ENCODE data around the gene KSR1.

KSR1 gene

DNA sequence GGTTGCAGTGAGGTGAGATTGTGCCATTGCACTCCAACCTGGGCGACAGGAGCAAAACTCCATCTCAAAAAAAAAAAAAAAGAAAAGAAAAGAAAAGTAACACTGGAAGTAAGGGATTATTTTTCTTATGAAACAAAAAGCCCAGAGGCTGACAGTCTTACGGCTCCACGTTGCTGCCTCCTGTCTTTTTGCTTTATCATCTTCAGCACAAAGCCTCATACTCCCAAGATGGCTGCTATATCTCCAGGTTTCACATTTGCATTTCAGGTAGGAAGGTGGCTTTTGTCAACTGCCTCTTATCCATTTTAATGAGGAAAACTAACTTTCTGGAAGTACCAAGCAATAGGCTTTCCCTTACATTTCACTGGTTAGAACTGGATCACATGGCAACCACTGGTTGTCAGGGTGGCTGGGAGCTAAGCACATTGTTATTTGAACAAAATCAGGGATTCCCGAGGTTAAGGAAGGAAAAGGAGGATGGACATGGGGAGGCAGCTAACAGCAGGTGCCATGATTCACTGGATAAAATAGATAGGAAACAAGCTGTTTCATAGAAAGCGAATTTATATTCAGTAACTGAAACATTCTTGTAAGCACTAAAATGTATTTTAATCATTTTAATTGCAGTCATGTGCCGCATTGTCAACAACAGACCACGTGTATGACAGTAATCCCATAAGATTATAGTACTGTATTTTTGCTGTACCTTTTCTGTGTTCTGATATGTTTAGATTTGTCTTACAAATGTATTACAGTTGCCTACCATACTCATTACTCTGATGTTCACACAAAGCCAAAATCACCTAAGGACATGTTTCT is 58.6 kb downstream of the KSR1 start:
- Histone ChIP-seq H3K4me2 (ENCODE audit: low read length) (no peak overlapping the region), H4K8ac (ENCODE audit: low read depth, low read length) (no peak overlapping the region), H2BK15ac (replicated peaks; ENCODE audit: low read depth) (no peak overlapping the region), H2AK5ac (ENCODE audit: low read length) (peak overlapping the region; percentile 82), H3K4ac (ENCODE audit: low read depth, low read length) (no peak overlapping the region), H3K9ac (ENCODE audit: low read length) (no peak overlapping the region), H3K4me1 (ENCODE audit: control insufficient read depth, low read depth, low read length) (peaks cover 20% of the 10 kb centered on the region), H3K4me3 (ENCODE audit: low read length) (no peak overlapping the region), H3K18ac (ENCODE audit: low read length) (no peak overlapping the region), H3K79me1 (ENCODE audit: low read length) (peaks cover 28% of the 10 kb centered on the region), H3K56ac (ENCODE audit: low read length) (peak overlapping the region; percentile 35), H2BK120ac (ENCODE audit: low read depth, low read length) (no peak overlapping the region), H3K27me3 (ENCODE audit: insufficient read depth, low read length, poor library complexity) (no peaks in the 10 kb centered on the region), H3K36me3 (ENCODE audit: control insufficient read depth, insufficient read depth, low read length) (no peaks in the 10 kb centered on the region), H4K5ac (ENCODE audit: low read length) (no peak overlapping the region), H3K27ac (ENCODE audit: low read depth, low read length) (no peak overlapping the region), H3K79me2 (ENCODE audit: control insufficient read depth, insufficient read depth, low read length) (peaks cover 33% of the 10 kb centered on the region), H2BK5ac (ENCODE audit: low read length) (no peak overlapping the region), H3K23ac (ENCODE audit: low read length) (no peak overlapping the region)
- no CpG with 5 or more reads among the region's 7 CpGs for WGBS (ENCODE audit: extremely low coverage, insufficient coverage, low lambda C conversion rate)
- DNase-seq, result no peak

DNA sequence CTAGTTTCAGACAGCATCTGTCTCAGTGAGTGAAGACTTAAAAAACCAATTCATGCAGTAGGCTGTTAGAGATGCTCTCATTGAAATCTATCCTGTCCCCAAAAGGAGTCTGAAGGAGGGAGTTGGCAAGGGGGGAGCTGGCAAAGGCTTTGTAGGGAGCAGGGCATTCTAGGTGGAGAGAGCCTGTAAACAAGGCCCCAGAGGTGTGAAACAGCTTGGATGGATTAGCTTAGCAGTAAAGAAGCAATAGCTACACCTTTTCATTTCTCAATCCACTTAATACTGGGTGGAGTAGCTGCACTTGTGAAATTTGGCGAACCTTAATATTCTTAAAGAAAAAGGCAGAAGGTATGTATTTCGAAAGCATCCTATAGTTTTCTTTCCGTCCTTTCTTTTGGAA is 61.8 kb downstream of the KSR1 start:
- WGBS (ENCODE audit: extremely low coverage, insufficient coverage, low lambda C conversion rate), result no CpG with 5 or more reads among the region's 3 CpGs
- Histone ChIP-seq H3K4me3 (ENCODE audit: low read length) (no peak overlapping the region), H3K36me3 (ENCODE audit: control insufficient read depth, insufficient read depth, low read length) (no peaks in the 10 kb centered on the region), H3K18ac (ENCODE audit: low read length) (no peak overlapping the region), H4K5ac (ENCODE audit: low read length) (no peak overlapping the region), H2BK15ac (replicated peaks; ENCODE audit: low read depth) (no peak overlapping the region), H3K4me1 (ENCODE audit: control insufficient read depth, low read depth, low read length) (peaks cover 18% of the 10 kb centered on the region), H3K9ac (ENCODE audit: low read length) (no peak overlapping the region), H2BK5ac (ENCODE audit: low read length) (no peak overlapping the region), H3K79me2 (ENCODE audit: control insufficient read depth, insufficient read depth, low read length) (peaks cover 30% of the 10 kb centered on the region), H2BK120ac (ENCODE audit: low read depth, low read length) (no peak overlapping the region), H2AK5ac (ENCODE audit: low read length) (no peak overlapping the region), H3K79me1 (ENCODE audit: low read length) (peaks cover 22% of the 10 kb centered on the region), H3K56ac (ENCODE audit: low read length) (no peak overlapping the region), H3K27me3 (ENCODE audit: insufficient read depth, low read length, poor library complexity) (no peaks in the 10 kb centered on the region), H4K8ac (ENCODE audit: low read depth, low read length) (no peak overlapping the region), H3K23ac (ENCODE audit: low read length) (no peak overlapping the region), H3K4me2 (ENCODE audit: low read length) (no peak overlapping the region), H3K4ac (ENCODE audit: low read depth, low read length) (no peak overlapping the region), H3K27ac (ENCODE audit: low read depth, low read length) (no peak overlapping the region)
- DNase-seq, result no peak

DNA sequence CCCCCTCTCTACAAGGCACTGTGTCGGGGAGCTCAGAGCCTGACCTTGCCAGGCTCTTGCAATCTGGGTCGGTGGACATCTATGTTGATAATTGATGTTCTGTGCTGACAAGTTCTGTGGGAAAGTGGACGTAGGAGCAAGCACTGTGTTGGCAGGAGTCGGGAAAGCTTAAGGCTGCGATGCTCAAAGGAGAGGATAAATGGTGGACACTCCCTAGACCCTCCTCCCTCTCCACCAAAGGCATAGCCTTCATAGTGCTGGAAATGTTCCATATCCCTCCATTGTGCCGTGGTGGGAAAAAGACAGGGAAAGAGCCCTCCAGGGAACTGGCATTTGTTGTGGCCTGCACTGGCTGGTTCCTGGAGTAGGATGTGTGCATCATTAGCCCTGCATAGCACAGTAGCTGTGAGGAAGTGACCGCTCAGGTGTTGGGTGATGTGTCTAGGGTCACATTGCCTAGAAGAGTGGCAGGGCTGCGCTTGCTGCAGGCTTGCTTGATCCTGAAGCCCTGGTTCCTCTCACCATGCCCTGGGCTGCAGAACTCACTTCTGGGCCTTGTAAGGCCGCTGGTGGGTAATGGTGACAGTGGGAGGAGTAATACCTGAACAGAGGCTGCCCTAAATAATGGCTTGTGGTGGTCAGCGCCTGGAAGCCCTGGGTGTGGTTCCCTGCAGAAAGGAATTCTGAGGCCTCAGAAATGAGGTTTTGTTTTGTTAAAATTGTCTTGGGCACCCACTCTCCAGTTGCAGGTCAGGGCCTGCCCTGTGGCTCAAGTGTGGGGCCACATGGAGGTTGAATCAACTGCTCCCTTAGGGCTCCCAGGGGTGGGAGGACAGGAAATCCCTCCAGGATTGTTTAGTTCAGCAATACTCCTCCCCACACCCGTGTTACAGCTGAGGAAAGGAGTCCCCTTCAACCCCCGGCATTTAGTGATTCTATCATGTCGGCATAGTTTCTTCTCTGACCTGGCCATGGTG is 62.6 kb downstream of the KSR1 start:
- Histone ChIP-seq H3K79me2 (ENCODE audit: control insufficient read depth, insufficient read depth, low read length) (peaks cover 29% of the 10 kb centered on the region), H4K8ac (ENCODE audit: low read depth, low read length) (no peak overlapping the region), H3K4me2 (ENCODE audit: low read length) (no peak overlapping the region), H2BK5ac (ENCODE audit: low read length) (no peak overlapping the region), H3K27me3 (ENCODE audit: insufficient read depth, low read length, poor library complexity) (no peaks in the 10 kb centered on the region), H3K27ac (ENCODE audit: low read depth, low read length) (no peak overlapping the region), H3K4ac (ENCODE audit: low read depth, low read length) (no peak overlapping the region), H3K36me3 (ENCODE audit: control insufficient read depth, insufficient read depth, low read length) (no peaks in the 10 kb centered on the region), H3K4me3 (ENCODE audit: low read length) (no peak overlapping the region), H4K5ac (ENCODE audit: low read length) (no peak overlapping the region), H3K4me1 (ENCODE audit: control insufficient read depth, low read depth, low read length) (peaks cover 18% of the 10 kb centered on the region), H2BK15ac (replicated peaks; ENCODE audit: low read depth) (no peak overlapping the region), H3K56ac (ENCODE audit: low read length) (no peak overlapping the region), H3K23ac (ENCODE audit: low read length) (no peak overlapping the region), H3K18ac (ENCODE audit: low read length) (no peak overlapping the region), H2BK120ac (ENCODE audit: low read depth, low read length) (no peak overlapping the region), H3K79me1 (ENCODE audit: low read length) (peaks cover 23% of the 10 kb centered on the region), H3K9ac (ENCODE audit: low read length) (no peak overlapping the region), H2AK5ac (ENCODE audit: low read length) (no peak overlapping the region)
- DNase-seq, result no peak
- no CpG with 5 or more reads among the region's 13 CpGs for WGBS (ENCODE audit: extremely low coverage, insufficient coverage, low lambda C conversion rate)

DNA sequence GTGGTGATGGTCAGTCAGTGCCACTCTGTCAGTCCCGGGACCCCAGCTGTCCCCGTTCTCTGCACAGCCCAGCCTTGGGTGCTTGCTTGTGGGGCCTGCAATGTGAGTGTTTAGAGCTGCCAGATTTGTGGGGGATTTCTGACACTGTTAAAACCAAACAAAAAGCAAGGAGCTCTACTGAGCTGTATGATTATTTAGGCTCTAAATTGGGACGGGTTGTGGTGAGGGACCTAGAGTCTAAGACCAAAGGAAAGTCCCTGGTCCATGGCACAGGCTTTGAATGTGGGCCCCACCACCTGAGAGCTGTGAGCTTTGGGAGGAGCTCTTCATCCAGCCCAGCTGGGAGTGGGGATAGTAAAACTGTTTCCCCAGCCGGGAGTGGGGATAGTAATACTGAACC is 63.3 kb downstream of the KSR1 start:
- Histone ChIP-seq H3K4me3 (ENCODE audit: low read length) (no peak overlapping the region), H3K18ac (ENCODE audit: low read length) (no peak overlapping the region), H2BK5ac (ENCODE audit: low read length) (no peak overlapping the region), H3K23ac (ENCODE audit: low read length) (no peak overlapping the region), H3K4me2 (ENCODE audit: low read length) (no peak overlapping the region), H2AK5ac (ENCODE audit: low read length) (no peak overlapping the region), H3K4ac (ENCODE audit: low read depth, low read length) (no peak overlapping the region), H3K27me3 (ENCODE audit: insufficient read depth, low read length, poor library complexity) (no peaks in the 10 kb centered on the region), H3K9ac (ENCODE audit: low read length) (no peak overlapping the region), H4K8ac (ENCODE audit: low read depth, low read length) (no peak overlapping the region), H3K79me1 (ENCODE audit: low read length) (peaks cover 24% of the 10 kb centered on the region), H4K5ac (ENCODE audit: low read length) (no peak overlapping the region), H3K79me2 (ENCODE audit: control insufficient read depth, insufficient read depth, low read length) (peaks cover 28% of the 10 kb centered on the region), H3K36me3 (ENCODE audit: control insufficient read depth, insufficient read depth, low read length) (no peaks in the 10 kb centered on the region), H3K4me1 (ENCODE audit: control insufficient read depth, low read depth, low read length) (peaks cover 18% of the 10 kb centered on the region), H3K56ac (ENCODE audit: low read length) (peak overlapping the region; percentile 17), H2BK120ac (ENCODE audit: low read depth, low read length) (no peak overlapping the region), H2BK15ac (replicated peaks; ENCODE audit: low read depth) (no peak overlapping the region), H3K27ac (ENCODE audit: low read depth, low read length) (no peak overlapping the region)
- no peak for DNase-seq
- WGBS (ENCODE audit: extremely low coverage, insufficient coverage, low lambda C conversion rate), result no CpG with 5 or more reads among the region's 4 CpGs

DNA sequence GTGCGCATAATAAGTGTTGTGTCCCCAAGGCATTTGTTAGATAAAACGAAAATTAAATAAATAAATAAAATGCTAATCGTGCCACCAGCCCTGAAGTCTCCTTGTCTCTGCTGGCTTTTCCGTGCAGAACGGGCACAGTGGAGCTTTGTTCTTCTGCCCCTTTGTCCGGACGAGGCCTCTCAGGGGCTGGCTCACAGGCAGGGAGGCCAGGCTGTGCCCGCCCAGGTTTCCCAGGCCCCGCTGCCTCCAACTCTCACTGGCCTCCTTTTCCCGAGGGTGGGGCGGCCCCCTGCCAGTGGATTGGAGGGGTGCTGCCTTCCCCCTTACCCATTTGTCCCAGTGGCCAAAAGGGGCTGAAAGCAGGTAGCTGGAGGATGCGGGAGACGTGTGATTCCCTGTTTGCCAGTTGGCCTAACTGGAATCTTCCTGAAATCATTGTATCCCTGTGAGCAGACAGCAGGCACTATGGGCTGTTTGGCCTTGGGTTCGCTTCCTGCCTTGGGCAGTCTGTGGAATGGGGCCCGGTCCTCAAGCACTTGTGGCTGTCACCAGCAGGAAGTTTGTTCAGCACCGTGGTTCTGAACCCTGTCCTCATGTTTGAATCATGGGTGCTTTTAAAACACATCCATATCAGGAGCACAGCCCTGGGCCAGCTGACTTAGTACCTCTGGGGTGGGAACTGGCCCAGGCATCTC is 64.4 kb downstream of the KSR1 start:
- Histone ChIP-seq H3K9ac (ENCODE audit: low read length) (no peak overlapping the region), H3K27ac (ENCODE audit: low read depth, low read length) (no peak overlapping the region), H3K18ac (ENCODE audit: low read length) (no peak overlapping the region), H2BK15ac (replicated peaks; ENCODE audit: low read depth) (no peak overlapping the region), H3K4me1 (ENCODE audit: control insufficient read depth, low read depth, low read length) (peaks cover 14% of the 10 kb centered on the region), H4K5ac (ENCODE audit: low read length) (no peak overlapping the region), H2AK5ac (ENCODE audit: low read length) (no peak overlapping the region), H3K4me2 (ENCODE audit: low read length) (no peak overlapping the region), H2BK5ac (ENCODE audit: low read length) (no peak overlapping the region), H3K4ac (ENCODE audit: low read depth, low read length) (no peak overlapping the region), H3K36me3 (ENCODE audit: control insufficient read depth, insufficient read depth, low read length) (no peaks in the 10 kb centered on the region), H3K4me3 (ENCODE audit: low read length) (no peak overlapping the region), H3K79me2 (ENCODE audit: control insufficient read depth, insufficient read depth, low read length) (peaks cover 28% of the 10 kb centered on the region), H3K56ac (ENCODE audit: low read length) (peak overlapping the region; percentile 17), H4K8ac (ENCODE audit: low read depth, low read length) (no peak overlapping the region), H2BK120ac (ENCODE audit: low read depth, low read length) (no peak overlapping the region), H3K27me3 (ENCODE audit: insufficient read depth, low read length, poor library complexity) (no peaks in the 10 kb centered on the region), H3K79me1 (ENCODE audit: low read length) (peaks cover 25% of the 10 kb centered on the region), H3K23ac (ENCODE audit: low read length) (peak overlapping the region; percentile 34)
- DNase-seq, result no peak
- no CpG with 5 or more reads among the region's 16 CpGs for WGBS (ENCODE audit: extremely low coverage, insufficient coverage, low lambda C conversion rate)
